ENCODE results near the gene IL27RA.

- TF ChIP-seq, protein P1, sequence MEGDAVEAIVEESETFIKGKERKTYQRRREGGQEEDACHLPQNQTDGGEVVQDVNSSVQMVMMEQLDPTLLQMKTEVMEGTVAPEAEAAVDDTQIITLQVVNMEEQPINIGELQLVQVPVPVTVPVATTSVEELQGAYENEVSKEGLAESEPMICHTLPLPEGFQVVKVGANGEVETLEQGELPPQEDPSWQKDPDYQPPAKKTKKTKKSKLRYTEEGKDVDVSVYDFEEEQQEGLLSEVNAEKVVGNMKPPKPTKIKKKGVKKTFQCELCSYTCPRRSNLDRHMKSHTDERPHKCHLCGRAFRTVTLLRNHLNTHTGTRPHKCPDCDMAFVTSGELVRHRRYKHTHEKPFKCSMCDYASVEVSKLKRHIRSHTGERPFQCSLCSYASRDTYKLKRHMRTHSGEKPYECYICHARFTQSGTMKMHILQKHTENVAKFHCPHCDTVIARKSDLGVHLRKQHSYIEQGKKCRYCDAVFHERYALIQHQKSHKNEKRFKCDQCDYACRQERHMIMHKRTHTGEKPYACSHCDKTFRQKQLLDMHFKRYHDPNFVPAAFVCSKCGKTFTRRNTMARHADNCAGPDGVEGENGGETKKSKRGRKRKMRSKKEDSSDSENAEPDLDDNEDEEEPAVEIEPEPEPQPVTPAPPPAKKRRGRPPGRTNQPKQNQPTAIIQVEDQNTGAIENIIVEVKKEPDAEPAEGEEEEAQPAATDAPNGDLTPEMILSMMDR (IDR thresholded peaks at IDR 0.05; ENCODE audit: borderline replicate concordance, extremely low read depth, low read length, poor library complexity, severe bottlenecking) = no peak
- TF ChIP-seq EZH2 (IDR thresholded peaks at IDR 0.05; ENCODE audit: borderline replicate concordance, low read depth, low read length, severe bottlenecking) = no peak
Measured at GRCh38 chr19:14094854-14095253, 63.3 kb downstream of the IL27RA start.

Measured in DND-41 (cell line).